Choroid plexus epithelial cell (primary cell): ENCODE measurements around the gene EXOC6B.
A peak's percentile ranks its signal among the peaks of the same experiment; 100 is the strongest.

Source experiments
- DNase-seq: peaks from one replicate; pipeline ENCODE4 v3.0.0-alpha.2; 2010; ENCODE audit warnings: low read depth
- H3K4me3 ChIP-seq: 2 replicates; pipeline ENCODE4 v1.5.1; 2011; ENCODE audit warnings: low read depth, mild to moderate bottlenecking, control low read depth, low read length, moderate library complexity
- TF ChIP-seq, protein P1 (sequence below): conservative IDR thresholded peaks from 2 replicates; pipeline ENCODE4 v1.5.1; 2011; ENCODE audit warnings: low read depth, mild to moderate bottlenecking, control low read depth, inconsistent platforms, low read length, moderate library complexity

The EXOC6B gene

DNA sequence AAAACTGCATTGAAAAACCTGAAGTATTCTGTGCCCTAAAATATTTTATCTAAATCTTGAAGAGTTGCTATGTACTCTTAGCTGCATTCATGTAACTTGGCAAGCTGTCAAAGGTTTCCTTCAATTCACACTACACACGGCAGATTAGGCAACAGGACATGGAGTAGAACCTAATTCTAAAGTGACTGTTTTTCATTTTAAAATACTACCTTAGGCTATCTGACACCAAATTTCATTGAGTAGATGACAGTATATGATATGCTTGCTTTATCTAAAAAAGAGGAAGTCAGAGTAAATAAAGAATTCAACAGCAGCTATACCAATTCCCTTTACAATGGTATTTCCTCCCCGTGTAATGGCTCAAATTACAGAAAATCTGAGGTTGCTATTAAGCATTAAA, 45.4 kb downstream of the EXOC6B start:
- H3K4me3 ChIP-seq = no peak overlapping the region
- peak; percentile 91 for DNase-seq
- TF ChIP-seq, protein P1, sequence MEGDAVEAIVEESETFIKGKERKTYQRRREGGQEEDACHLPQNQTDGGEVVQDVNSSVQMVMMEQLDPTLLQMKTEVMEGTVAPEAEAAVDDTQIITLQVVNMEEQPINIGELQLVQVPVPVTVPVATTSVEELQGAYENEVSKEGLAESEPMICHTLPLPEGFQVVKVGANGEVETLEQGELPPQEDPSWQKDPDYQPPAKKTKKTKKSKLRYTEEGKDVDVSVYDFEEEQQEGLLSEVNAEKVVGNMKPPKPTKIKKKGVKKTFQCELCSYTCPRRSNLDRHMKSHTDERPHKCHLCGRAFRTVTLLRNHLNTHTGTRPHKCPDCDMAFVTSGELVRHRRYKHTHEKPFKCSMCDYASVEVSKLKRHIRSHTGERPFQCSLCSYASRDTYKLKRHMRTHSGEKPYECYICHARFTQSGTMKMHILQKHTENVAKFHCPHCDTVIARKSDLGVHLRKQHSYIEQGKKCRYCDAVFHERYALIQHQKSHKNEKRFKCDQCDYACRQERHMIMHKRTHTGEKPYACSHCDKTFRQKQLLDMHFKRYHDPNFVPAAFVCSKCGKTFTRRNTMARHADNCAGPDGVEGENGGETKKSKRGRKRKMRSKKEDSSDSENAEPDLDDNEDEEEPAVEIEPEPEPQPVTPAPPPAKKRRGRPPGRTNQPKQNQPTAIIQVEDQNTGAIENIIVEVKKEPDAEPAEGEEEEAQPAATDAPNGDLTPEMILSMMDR = no peak

DNA sequence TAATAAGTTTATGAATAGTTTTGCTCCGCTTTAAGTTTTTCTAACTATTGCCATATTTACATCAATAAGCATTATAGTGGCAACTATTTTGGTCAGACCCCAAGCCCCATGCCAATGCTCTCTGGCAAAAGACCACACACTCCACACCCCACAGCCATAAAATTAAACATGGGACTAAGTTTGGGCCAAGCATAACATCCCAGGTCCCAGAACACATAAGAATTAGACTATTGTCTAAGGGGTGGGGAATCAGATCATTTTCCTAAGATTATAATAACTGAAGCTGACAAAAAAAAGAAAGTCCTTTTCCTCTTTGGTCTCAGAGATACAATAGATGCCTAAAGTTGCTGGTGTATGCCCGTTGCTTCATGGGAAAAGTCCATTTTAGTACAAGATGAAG, 46.3 kb downstream of the EXOC6B start:
- no peak overlapping the region for H3K4me3 ChIP-seq
- TF ChIP-seq, protein P1 = no peak
- DNase-seq = no peak

DNA sequence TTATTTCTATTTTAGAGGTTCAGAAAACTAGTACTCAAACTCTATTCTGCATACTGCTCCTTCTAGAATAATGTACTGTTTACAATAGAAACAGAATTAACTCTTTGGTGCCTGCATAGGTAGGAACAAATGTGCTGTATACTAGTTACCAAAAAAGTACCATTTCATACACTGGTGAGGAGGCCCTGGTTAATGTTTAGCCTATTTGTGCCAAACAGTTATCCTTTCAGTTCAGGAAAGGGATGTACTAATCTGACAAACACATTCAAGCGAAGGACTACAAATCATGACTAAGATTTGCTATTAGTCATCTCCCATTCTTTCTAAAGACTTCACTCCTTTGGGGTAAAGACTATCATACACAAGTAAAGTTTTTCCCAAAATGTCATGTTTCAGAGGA, 47.4 kb downstream of the EXOC6B start:
- peak; percentile 66 for DNase-seq
- H3K4me3 ChIP-seq = no peak overlapping the region
- TF ChIP-seq, protein P1 = no peak

DNA sequence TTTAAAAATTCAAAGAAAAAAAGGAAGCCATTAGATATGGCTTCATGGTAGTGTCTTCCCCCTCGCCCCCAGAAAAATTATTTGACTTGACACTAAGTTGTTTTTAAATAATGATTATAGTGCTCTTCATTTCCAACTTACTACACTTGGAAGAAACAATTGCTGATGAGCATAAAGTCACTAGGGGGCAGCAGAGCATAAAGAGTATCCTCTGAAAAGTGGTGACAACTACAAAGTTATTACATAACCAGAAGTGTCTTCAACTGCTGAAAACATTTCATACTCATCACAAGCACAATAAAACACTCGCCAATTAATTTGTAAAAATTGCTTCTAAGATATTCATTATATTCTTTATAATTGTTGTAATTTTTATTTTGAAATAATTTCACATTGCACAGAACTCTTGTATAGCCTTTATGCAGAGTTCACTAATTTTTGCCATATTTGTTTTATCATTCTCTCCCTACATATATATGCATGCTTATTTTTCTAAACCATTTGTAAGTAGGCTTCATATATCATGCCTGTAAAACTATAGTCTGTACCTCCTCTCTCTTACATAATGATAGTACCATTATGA, 54.9 kb downstream of the EXOC6B start:
- peak; percentile 85 for DNase-seq
- TF ChIP-seq, protein P1 = peak; percentile 76
- H3K4me3 ChIP-seq = no peak overlapping the region

DNA sequence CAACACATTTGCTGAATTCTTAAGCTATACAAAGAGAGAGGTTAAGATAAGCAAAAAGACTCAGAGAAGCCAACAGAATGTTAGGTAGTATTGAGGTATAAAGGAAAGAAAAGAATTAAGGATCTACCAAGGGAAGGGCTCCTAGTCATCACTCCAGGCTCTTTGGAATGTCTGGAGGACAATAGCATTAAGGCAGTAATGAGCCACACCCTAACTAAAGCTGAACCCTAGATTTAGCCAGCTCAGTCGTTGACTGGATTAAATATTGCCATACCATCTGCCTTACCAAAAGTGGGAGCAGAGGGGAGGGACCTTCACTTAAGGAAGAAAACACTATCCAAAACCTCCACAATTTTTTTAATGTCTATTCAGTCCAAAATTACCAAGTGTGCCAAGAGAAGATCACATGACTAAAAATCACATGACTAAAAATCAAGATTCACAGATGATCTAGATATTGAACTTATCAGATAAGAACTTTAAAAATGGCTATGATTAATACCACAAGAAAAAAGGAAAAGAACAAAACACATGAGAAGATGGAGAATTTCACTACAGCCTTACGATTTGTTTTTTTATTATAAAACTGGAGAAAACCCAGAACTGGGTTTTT, 59.7 kb downstream of the EXOC6B start:
- no peak for DNase-seq
- H3K4me3 ChIP-seq = no peak overlapping the region
- TF ChIP-seq, protein P1 = no peak

DNA sequence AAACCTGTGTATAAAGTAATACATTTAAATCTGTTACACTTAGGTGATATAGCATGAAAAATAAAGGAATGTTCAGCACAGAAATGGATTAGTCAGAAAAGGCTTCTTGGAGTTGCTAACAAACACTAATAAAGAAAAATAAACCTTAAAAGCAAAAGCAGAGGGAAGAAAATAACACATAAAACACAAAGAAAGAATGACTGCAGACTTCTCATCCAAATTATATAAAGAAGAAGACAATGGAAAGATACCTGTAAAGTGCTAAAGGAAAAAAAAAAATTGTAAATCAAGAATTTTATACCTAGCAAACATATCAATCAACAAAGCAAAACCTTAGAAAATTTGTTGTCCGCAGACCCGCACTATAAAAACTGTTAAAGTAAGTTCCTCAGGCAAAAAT, 63.6 kb downstream of the EXOC6B start:
- TF ChIP-seq, protein P1 = no peak
- no peak overlapping the region for H3K4me3 ChIP-seq
- DNase-seq = no peak

DNA sequence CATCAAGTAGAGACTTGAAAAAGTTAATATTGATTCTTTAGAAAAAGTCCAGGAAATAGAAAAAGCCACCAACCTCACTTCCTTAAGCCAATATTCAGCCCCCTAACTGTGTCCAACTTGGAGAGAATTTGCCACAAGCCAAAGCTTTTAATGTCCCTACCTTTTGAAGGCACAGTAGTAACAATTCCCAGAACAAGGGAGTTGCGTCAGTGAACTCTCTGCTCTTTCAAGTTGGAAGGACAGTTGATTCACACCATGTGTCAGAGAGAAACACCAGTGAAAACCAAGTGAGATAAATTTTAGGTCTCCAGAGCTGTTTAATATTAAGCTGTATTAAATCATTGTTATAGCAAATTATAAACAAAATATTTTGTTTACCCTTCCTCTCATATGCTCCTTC, 66.1 kb downstream of the EXOC6B start:
- H3K4me3 ChIP-seq = no peak overlapping the region
- no peak for DNase-seq
- TF ChIP-seq, protein P1 = no peak
